ENCODE results near the gene RRH. TPM values are rescaled to one million over a fixed set of nuclear protein-coding genes. Genes with fewer than 3 reads are reported as not detected.

The RRH gene
- polyA plus RNA-seq, 3 donors: not detected

DNA sequence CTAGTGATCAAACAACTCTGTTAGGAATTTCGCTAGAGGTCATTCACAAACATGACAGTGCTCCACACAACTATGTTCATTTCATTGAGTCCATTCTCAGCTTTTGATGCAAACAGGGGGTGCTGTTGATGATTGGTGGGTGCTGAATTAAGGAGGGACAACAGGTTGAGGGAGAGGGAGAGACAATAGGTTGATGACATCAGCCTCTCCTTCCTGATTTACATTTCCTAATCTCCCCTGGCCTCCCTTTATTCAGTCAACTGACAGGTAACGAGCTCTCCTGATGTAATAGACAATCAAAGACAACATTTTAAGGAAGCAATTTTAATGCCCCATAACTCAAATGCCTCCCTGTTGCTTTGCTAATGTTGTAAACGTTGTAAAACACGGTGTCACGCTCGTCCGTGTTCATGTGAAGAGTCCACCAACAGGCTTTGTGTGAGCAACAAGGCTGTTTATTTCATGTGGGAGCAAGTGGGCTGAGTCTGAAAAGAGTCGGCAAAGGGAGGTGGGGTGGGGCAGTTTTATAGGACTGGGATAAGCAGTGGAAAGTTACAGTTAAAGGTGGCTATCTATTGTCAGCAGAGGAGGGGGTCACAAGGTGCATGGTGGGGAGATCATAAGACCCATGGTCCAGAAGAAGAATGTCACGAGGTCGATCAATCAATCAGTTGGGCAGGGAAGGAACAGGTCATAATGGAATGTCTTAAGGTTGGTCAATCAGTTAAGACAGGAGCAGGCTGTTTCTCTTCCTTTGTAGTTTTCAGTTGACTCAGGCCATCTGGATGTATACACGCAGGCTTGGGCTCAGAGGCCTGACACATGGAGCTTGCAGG, 17.0 kb upstream of the RRH start:
- 96% methylated on average over 5 of the region's 11 CpGs for WGBS (ENCODE audit: insufficient coverage)
- H3K9me3 Mint-ChIP-seq: no peaks in the 10 kb centered on the region
- no peak for TF ChIP-seq CTCF (IDR thresholded peaks at IDR 0.05)
- intact Hi-C loops (cut with micrococcal nuclease): loop anchor here in 1 of 2 donors (5.0 to 10.0 kb wide), 2 partner anchors 106 to 248 kb away; partner anchors contain the start of genes CASP6 and MCUB
- H3K36me3 ChIP-seq (replicated peaks in 1 of 2; ENCODE audit: control insufficient read depth in 1 of 2, insufficient read depth in 2 of 2, low read length in 2 of 2): no peaks in the 10 kb centered on the region
- peaks cover 3% of the 10 kb centered on the region for H3K79me2 ChIP-seq (ENCODE audit: insufficient read depth, low read length)
- H2AFZ ChIP-seq (ENCODE audit: insufficient read depth, low read depth, low read length, poor library complexity, severe bottlenecking): no peak overlapping the region
- H3K27ac ChIP-seq (ENCODE audit: low read depth in 1 of 2, low read length in 2 of 2): no peak overlapping the region
- no peak overlapping the region for H3K4me3 ChIP-seq (replicated peaks in 1 of 3; ENCODE audit: low read depth in 2 of 3, low read length in 3 of 3)
- peaks cover 0 to 2% (median 0%) of the 10 kb centered on the region in 3 donors for H3K27me3 Mint-ChIP-seq (ENCODE audit: low read depth in 3 of 3)
- DNase-seq: no peak
- H3K27me3 ChIP-seq (ENCODE audit: control insufficient read depth in 2 of 2, insufficient read depth in 2 of 2, low read length in 2 of 2): no peaks in the 10 kb centered on the region
- peaks cover 12 to 20% of the 10 kb centered on the region in 2 donors for H3K4me1 ChIP-seq (ENCODE audit: control insufficient read depth in 1 of 2, insufficient read depth in 2 of 2, low read length in 2 of 2)
- no peaks in the 10 kb centered on the region for H4K20me1 ChIP-seq (ENCODE audit: insufficient read depth, low read length)
- no peak overlapping the region for H3K27ac Mint-ChIP-seq
- no peak overlapping the region for H3K4me2 ChIP-seq (replicated peaks; ENCODE audit: extremely low read depth, low read length, poor library complexity, severe bottlenecking)
- H3K9me3 ChIP-seq (replicated peaks in 1 of 2; ENCODE audit: control insufficient read depth in 1 of 2, insufficient read depth in 1 of 2, low read length in 2 of 2): no peaks in the 10 kb centered on the region
- peaks cover 16% of the 10 kb centered on the region for H3K4me1 Mint-ChIP-seq
- H3K4me3 Mint-ChIP-seq: no peak overlapping the region
- H3K36me3 Mint-ChIP-seq: no peaks in the 10 kb centered on the region
- H3K9ac ChIP-seq (ENCODE audit: insufficient read depth, low read length, poor library complexity, severe bottlenecking): no peak overlapping the region

GRCh38 chr4:109811707-109812106, 16.1 kb upstream of the RRH start:
- no peak overlapping the region for H3K4me3 Mint-ChIP-seq
- Histone ChIP-seq H3K9me3 (replicated peaks in 1 of 2; ENCODE audit: control insufficient read depth in 1 of 2, insufficient read depth in 1 of 2, low read length in 2 of 2) (no peaks in the 10 kb centered on the region), H3K4me3 (replicated peaks in 1 of 3; ENCODE audit: low read depth in 2 of 3, low read length in 3 of 3) (no peak overlapping the region), H2AFZ (ENCODE audit: insufficient read depth, low read depth, low read length, poor library complexity, severe bottlenecking) (no peak overlapping the region), H3K36me3 (replicated peaks in 1 of 2; ENCODE audit: control insufficient read depth in 1 of 2, insufficient read depth in 2 of 2, low read length in 2 of 2) (no peaks in the 10 kb centered on the region), H4K20me1 (ENCODE audit: insufficient read depth, low read length) (no peaks in the 10 kb centered on the region), H3K27ac (ENCODE audit: low read depth in 1 of 2, low read length in 2 of 2) (no peak overlapping the region), H3K79me2 (ENCODE audit: insufficient read depth, low read length) (peaks cover 13% of the 10 kb centered on the region), H3K9ac (ENCODE audit: insufficient read depth, low read length, poor library complexity, severe bottlenecking) (no peak overlapping the region), H3K27me3 (ENCODE audit: control insufficient read depth in 2 of 2, insufficient read depth in 2 of 2, low read length in 2 of 2) (no peaks in the 10 kb centered on the region), H3K4me2 (replicated peaks; ENCODE audit: extremely low read depth, low read length, poor library complexity, severe bottlenecking) (no peak overlapping the region), H3K4me1 (ENCODE audit: control insufficient read depth in 1 of 2, insufficient read depth in 2 of 2, low read length in 2 of 2) (peaks cover 20 to 29% of the 10 kb centered on the region in 2 donors)
- intact Hi-C loops (cut with micrococcal nuclease): loop anchor here in 1 of 2 donors (5.0 to 10.0 kb wide), 2 partner anchors 107 to 249 kb away; partner anchors contain the start of genes CASP6 and MCUB
- TF ChIP-seq CTCF (IDR thresholded peaks at IDR 0.05): no peak
- DNase-seq: no peak
- H3K4me1 Mint-ChIP-seq: peaks cover 25% of the 10 kb centered on the region
- H3K27me3 Mint-ChIP-seq (ENCODE audit: low read depth in 3 of 3): peaks cover 0 to 2% (median 1%) of the 10 kb centered on the region in 3 donors
- no CpG with 5 or more reads among the region's 3 CpGs for WGBS (ENCODE audit: insufficient coverage)
- H3K27ac Mint-ChIP-seq: no peak overlapping the region
- H3K36me3 Mint-ChIP-seq: no peaks in the 10 kb centered on the region
- no peaks in the 10 kb centered on the region for H3K9me3 Mint-ChIP-seq

Measured in CD14-positive monocyte (primary cell).